OCI-LY1 (cell line): ENCODE results near the gene LYRM2.

Experiments used
- CTCF ChIP-seq: fragments of 200-600 bp; sonication (generic), shearing (Covaris generic); IDR thresholded peaks from 2 replicates; pipeline ENCODE4 v1.5.1; 2017; ENCODE audit warnings: mild to moderate bottlenecking, antibody characterized with exemption, low read length, moderate library complexity, mixed read lengths
- EZH2 ChIP-seq: fragments of 200-600 bp; sonication (generic), shearing (Covaris generic); IDR thresholded peaks from 2 replicates; pipeline ENCODE4 v1.8.0; 2017; ENCODE audit warnings: borderline replicate concordance, mixed run types, mild to moderate bottlenecking, antibody characterized with exemption, low read length, moderate library complexity, mixed read lengths

- TF ChIP-seq CTCF, result no peak
- TF ChIP-seq EZH2, result no peak
These were observed 54.0 kb downstream of the LYRM2 start for GRCh38 chr6:89584539-89584938.
